AG04450 (cell line): Measurements from ENCODE around the gene ZSWIM6. TPM values are rescaled to one million over a fixed set of nuclear protein-coding genes. Genes with fewer than 3 reads are reported as not detected.

Experiments used
- CTCF ChIA-PET: fragments of 300-600, 350-600 bp; formaldehyde crosslinking; extraction: SDS; loops from one replicate; lab custom pipeline; 2022; ENCODE audit warnings: antibody characterized with exemption, inconsistent platforms; lab: Charles Lee
- POLR2A ChIA-PET: fragments of 350-600 bp; formaldehyde crosslinking; extraction: SDS; loops from one replicate; lab custom pipeline; 2021; ENCODE audit warnings: antibody characterized with exemption, inconsistent platforms; lab: Yijun Ruan, JAX
- DNase-seq: peaks from one replicate; pipeline ENCODE4 v3.0.0-alpha.2; 2011; ENCODE audit warnings: low read depth, low spot score
- H3K27ac ChIP-seq: one replicate; pipeline ENCODE4 v1.5.1; 2012; ENCODE audit warnings: low read depth, low read length, control low read depth
- H3K27me3 ChIP-seq: one replicate; pipeline ENCODE4 v1.6.0; 2012; ENCODE audit warnings: low read length; ENCODE audit not compliant: control insufficient read depth, insufficient read depth
- H3K4me3 ChIP-seq: 2 replicates; pipeline ENCODE4 v1.5.1; 2011; ENCODE audit warnings: mild to moderate bottlenecking, low read depth, low read length, control low read depth
- H3K9me3 ChIP-seq: 2 replicates; pipeline ENCODE4 v1.5.1; 2012; ENCODE audit warnings: low read length; ENCODE audit not compliant: control insufficient read depth, insufficient read depth
- polyA plus RNA-seq: library from polyadenylated mRNA; depleted of rRNA; stranded (reverse); fragments of >200 nt; gene quantifications from 2 replicates; pipeline ENCODE4 v1.2.3, GENCODE V29; 2011
- TF ChIP-seq, protein P1 (sequence below): IDR thresholded peaks from 2 replicates; pipeline ENCODE4 v1.5.1; 2011; ENCODE audit warnings: low read depth, low read length, control low read depth, inconsistent platforms

ZSWIM6 gene
- polyA plus RNA-seq, 1 experiment, result 18.9 TPM

DNA sequence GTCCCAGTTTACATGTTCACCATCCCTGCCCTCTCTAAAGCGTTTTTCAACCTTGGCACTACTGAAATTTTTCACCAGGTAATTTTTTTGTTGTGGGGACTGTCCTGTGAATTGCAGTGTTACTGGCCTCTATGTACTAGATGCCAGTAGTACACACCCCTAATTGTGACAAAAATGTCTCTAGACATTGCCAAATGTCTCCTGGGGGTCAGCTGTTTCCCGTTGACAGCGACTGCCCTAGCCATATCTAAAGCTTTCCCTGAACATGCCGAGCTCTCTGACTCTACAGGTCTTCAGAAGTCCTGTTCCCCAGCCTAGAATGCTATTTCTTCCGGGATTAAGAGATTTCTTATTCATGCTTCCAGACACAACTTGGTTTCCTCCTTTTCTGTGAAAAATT, 235.3 kb downstream of the ZSWIM6 start:
- POLR2A ChIA-PET, result no interaction called here
- Histone ChIP-seq H3K27ac (no peak overlapping the region), H3K27me3 (peaks cover 7% of the 10 kb centered on the region), H3K4me3 (no peak overlapping the region), H3K9me3 (no peaks in the 10 kb centered on the region)
- CTCF ChIA-PET, result no interaction called here
- DNase-seq, result no peak
- TF ChIP-seq, protein P1, sequence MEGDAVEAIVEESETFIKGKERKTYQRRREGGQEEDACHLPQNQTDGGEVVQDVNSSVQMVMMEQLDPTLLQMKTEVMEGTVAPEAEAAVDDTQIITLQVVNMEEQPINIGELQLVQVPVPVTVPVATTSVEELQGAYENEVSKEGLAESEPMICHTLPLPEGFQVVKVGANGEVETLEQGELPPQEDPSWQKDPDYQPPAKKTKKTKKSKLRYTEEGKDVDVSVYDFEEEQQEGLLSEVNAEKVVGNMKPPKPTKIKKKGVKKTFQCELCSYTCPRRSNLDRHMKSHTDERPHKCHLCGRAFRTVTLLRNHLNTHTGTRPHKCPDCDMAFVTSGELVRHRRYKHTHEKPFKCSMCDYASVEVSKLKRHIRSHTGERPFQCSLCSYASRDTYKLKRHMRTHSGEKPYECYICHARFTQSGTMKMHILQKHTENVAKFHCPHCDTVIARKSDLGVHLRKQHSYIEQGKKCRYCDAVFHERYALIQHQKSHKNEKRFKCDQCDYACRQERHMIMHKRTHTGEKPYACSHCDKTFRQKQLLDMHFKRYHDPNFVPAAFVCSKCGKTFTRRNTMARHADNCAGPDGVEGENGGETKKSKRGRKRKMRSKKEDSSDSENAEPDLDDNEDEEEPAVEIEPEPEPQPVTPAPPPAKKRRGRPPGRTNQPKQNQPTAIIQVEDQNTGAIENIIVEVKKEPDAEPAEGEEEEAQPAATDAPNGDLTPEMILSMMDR, result no peak

DNA sequence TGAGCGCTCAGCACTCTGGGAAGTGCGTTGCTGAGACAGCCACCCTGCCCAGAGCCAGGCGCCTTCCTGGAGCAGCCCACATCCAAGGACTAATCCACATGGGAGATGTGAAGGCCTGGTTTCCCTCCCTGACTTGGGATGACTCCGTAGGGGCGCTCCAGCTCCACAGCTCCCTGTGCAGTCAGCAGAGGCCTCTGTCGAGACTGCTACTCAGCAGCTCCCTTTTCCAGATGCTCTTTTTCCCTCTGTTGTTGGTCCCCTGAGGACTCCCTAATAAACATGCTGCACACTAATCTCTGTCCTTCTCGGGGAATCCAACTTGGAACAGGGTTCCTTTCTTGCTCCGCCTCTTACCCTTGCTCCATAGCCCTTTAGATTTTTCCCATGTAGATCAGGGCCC, 237.3 kb downstream of the ZSWIM6 start:
- CTCF ChIA-PET, result no interaction called here
- POLR2A ChIA-PET, result no interaction called here
- Histone ChIP-seq H3K9me3 (no peaks in the 10 kb centered on the region), H3K27ac (no peak overlapping the region), H3K4me3 (no peak overlapping the region), H3K27me3 (peaks cover 7% of the 10 kb centered on the region)
- DNase-seq, result no peak
- TF ChIP-seq, protein P1, result no peak

DNA sequence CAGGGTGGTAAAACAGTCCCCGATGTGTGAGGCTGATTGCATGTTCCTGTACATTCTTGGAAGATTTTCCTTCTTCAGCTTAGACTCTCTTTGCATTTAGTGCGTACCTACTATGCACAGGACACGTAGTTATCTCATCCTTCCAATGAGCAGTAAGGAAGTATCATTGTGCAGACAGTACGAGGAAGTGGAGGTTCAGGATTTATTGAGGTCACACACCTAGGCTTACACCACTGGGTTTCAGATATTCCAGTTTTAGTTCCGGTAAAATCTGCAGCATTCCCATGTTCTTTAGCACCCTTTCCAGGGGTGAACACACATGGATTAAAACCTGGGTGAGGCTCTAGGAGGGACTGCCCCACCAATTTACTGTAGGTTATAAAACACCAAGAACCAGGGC, 238.7 kb downstream of the ZSWIM6 start:
- TF ChIP-seq, protein P1, result no peak
- no peak overlapping the region for H3K4me3 ChIP-seq
- no peak overlapping the region for H3K27ac ChIP-seq
- no peak for DNase-seq
- POLR2A ChIA-PET, result no interaction called here
- no peaks in the 10 kb centered on the region for H3K9me3 ChIP-seq
- H3K27me3 ChIP-seq, result peaks cover 7% of the 10 kb centered on the region
- CTCF ChIA-PET, result no interaction called here

DNA sequence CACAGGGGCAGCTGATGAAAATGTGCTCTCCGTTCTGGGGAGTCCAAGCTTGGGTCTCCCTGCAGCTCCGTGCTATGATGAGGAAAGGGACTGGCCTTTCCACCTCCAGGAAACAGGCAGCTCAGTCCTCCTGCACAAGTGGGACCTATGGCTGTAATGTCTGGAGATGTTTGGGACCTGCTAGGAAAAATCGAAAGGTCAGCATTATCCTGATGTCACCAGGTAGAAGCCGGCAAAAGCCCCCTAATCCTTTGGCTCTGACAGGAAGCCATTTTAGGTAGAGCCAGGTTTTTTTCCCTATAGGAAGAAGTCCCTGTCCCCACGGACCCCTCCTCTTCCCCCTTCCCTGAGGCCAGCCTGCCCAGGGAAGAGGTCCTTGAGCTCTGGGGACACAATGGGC, 240.9 kb downstream of the ZSWIM6 start:
- TF ChIP-seq, protein P1, result no peak
- no peaks in the 10 kb centered on the region for H3K27me3 ChIP-seq
- H3K4me3 ChIP-seq, result no peak overlapping the region
- ChIA-PET POLR2A (no interaction called here), CTCF (no interaction called here)
- H3K9me3 ChIP-seq, result no peaks in the 10 kb centered on the region
- no peak overlapping the region for H3K27ac ChIP-seq
- DNase-seq, result no peak

DNA sequence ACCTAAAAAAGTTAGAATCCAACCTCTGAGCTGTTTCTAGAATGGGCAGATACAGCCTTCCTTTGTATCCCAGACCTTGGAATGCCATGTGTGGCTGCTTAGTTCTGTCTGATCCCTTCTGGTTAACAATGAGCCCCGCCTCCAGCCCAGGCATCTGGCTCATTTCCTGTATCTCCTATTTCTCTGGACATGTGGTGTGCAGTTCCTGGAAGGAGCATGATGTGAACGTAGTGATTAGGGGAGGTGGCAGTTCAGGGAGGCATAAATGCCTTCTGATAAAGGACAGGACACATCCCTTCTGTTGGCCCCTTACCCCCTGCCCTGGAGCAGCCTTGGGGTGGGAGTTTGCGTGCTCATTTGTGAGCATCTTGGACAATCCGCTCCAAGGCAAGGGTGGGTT, 243.0 kb downstream of the ZSWIM6 start:
- TF ChIP-seq, protein P1, result no peak
- H3K27ac ChIP-seq, result no peak overlapping the region
- no peak overlapping the region for H3K4me3 ChIP-seq
- no peaks in the 10 kb centered on the region for H3K9me3 ChIP-seq
- CTCF ChIA-PET, result interaction anchor here (0.6 to 0.9 kb wide), 2 partner anchors 50 to 84 kb away, joined by 3 to 4 read pairs; no protein-coding TSS in a partner anchor
- POLR2A ChIA-PET, result interaction anchor here (0.6 kb wide), 1 partner anchor 568 kb away, joined by 8 read pairs; no protein-coding TSS in a partner anchor
- DNase-seq, result peak; percentile 55
- peaks cover 3% of the 10 kb centered on the region for H3K27me3 ChIP-seq
